ENCODE data around the gene CD44.

Gene CD44

DNA sequence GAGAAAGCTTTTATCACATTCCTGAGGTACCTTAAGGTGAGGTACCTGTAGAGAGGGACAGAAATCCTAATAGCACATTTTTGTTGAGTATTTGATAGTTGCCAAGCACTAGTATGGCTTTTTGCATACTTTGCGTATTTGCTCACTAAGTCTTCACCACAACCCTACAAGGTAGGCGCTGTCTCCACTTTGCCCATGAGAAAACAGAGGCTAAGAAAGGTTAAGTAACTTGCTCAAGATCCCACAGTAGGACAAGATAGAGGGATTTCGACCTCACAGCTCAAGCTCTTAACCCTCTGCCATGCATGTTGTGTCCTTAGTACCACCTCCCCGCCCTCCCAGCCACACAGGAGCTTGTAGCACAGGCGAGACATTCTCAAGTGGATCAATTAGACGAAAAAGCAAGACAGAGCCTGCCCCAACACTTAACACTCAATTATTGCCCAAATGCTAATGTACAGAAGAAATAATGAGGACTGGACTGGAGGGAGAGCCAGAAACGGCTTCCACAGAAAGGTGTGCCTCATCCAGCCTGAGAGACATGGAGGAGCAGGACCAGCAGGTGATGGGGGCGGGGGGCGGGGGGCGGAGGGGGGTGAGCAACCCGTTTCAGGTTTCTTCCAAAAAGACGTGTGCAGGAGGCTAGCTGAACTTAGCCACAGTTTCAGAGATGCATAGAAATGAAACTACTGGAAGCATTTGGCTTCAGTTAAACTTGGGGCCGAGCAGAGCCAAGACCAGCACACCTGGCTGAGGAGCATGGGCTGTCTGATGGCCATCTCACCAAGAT lies 26.7 kb upstream of the CD44 start:
- no peak for DNase-seq (ENCODE audit: low read depth)
- H3K4me3 ChIP-seq (ENCODE audit: low read length), result no peak overlapping the region
- TF ChIP-seq, protein P1, sequence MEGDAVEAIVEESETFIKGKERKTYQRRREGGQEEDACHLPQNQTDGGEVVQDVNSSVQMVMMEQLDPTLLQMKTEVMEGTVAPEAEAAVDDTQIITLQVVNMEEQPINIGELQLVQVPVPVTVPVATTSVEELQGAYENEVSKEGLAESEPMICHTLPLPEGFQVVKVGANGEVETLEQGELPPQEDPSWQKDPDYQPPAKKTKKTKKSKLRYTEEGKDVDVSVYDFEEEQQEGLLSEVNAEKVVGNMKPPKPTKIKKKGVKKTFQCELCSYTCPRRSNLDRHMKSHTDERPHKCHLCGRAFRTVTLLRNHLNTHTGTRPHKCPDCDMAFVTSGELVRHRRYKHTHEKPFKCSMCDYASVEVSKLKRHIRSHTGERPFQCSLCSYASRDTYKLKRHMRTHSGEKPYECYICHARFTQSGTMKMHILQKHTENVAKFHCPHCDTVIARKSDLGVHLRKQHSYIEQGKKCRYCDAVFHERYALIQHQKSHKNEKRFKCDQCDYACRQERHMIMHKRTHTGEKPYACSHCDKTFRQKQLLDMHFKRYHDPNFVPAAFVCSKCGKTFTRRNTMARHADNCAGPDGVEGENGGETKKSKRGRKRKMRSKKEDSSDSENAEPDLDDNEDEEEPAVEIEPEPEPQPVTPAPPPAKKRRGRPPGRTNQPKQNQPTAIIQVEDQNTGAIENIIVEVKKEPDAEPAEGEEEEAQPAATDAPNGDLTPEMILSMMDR (conservative IDR thresholded peaks at IDR 0.05; ENCODE audit: low read length), result no peak

DNA sequence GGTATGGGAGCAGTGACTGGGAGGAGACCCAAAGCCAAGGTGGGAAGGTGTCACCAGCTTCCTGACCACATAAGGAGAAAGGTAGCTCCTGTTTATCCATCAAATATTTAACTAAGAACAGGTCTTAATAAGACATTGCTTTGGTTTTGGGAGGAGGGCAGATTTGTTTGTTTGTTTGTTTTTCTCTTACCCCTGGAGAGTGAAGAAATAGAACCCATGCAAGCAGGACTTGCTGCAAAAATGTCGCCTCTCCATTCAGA lies 26.2 kb upstream of the CD44 start:
- TF ChIP-seq, protein P1 (conservative IDR thresholded peaks at IDR 0.05; ENCODE audit: low read length), result no peak
- H3K4me3 ChIP-seq (ENCODE audit: low read length), result no peak overlapping the region
- no peak for DNase-seq (ENCODE audit: low read depth)

GRCh38 chr11:35114906-35115687 lies 23.9 kb upstream of the CD44 start:
- TF ChIP-seq, protein P1 (conservative IDR thresholded peaks at IDR 0.05; ENCODE audit: low read length), result no peak
- DNase-seq (ENCODE audit: low read depth), result no peak
- no peak overlapping the region for H3K4me3 ChIP-seq (ENCODE audit: low read length)

DNA sequence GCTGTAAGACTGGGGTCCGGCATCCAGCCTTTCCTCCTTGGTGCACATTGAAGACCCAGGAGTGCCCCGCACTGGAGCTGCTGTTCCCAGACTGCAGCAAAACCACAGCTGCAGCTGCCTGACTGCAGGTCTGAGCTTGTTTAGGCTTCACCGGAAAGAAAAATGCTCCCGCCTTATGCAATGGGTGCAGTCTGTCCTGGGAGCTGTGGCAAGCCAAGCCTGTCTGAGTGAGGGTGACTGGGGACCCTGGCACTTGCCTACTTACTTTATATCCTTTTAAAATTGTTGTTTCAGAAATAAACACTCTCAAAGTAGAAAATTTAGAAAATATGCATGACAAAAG lies 23.3 kb upstream of the CD44 start:
- no peak overlapping the region for H3K4me3 ChIP-seq (ENCODE audit: low read length)
- DNase-seq (ENCODE audit: low read depth), result no peak
- TF ChIP-seq, protein P1 (conservative IDR thresholded peaks at IDR 0.05; ENCODE audit: low read length), result no peak

GRCh38 chr11:35116245-35116644 lies 22.7 kb upstream of the CD44 start:
- H3K4me3 ChIP-seq (ENCODE audit: low read length), result no peak overlapping the region
- no peak for DNase-seq (ENCODE audit: low read depth)
- TF ChIP-seq, protein P1 (conservative IDR thresholded peaks at IDR 0.05; ENCODE audit: low read length), result no peak

GRCh38 chr11:35116762-35117640 lies 22.0 kb upstream of the CD44 start:
- DNase-seq (ENCODE audit: low read depth), result peak; percentile 60
- H3K4me3 ChIP-seq (ENCODE audit: low read length), result no peak overlapping the region
- TF ChIP-seq, protein P1 (conservative IDR thresholded peaks at IDR 0.05; ENCODE audit: low read length), result no peak
